IPS-NIHi11 (cell line): ENCODE results near the gene PIAS3.

ENCODE experiments used
- DNase-seq: peaks from one replicate; pipeline ENCODE4 v3.0.0; 2012; ENCODE audit warnings: mixed read lengths, low spot score

PIAS3 gene

DNA sequence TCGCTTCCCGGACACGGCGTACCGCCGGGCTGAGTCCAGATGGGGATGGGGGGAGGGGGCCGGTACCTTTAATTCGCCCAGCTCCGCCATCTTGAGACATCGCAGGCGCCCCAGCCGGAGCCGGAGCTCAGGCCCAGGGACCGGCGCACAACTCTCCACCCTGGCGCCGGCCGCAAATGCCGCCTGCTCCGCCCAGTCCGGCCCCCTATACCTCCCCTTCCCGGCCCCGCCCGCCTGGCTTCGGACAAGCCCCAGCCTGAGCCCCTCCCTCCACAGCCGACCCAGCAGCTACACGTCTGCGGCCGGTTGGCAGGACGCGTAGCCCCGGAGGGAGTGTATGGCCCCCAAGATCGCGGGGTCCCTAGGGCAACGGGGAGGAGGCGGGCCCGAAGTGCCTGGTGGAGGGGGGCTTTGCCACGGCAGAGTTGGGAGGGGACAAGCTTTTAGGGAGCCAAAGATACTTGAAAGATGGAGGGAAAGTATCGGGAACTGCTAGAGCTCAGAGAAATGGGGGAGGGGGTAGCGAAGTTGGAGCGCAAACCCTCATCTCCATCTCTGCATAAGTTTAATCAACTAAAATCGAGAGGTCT is at the start of gene PIAS3:
Gene PIAS3 (minus strand): TSS at position 181 of the 590 bp plus-strand sequence. CDS start 91 bp downstream, at position 90.
- peak; percentile 98 for DNase-seq

- DNase-seq, result no peak
Measured at GRCh38 chr1:145908653-145909052, 49.8 kb upstream of the PIAS3 start.

GRCh38 chr1:145906954-145907753 is 48.3 kb upstream of the PIAS3 start:
- no peak for DNase-seq

DNA sequence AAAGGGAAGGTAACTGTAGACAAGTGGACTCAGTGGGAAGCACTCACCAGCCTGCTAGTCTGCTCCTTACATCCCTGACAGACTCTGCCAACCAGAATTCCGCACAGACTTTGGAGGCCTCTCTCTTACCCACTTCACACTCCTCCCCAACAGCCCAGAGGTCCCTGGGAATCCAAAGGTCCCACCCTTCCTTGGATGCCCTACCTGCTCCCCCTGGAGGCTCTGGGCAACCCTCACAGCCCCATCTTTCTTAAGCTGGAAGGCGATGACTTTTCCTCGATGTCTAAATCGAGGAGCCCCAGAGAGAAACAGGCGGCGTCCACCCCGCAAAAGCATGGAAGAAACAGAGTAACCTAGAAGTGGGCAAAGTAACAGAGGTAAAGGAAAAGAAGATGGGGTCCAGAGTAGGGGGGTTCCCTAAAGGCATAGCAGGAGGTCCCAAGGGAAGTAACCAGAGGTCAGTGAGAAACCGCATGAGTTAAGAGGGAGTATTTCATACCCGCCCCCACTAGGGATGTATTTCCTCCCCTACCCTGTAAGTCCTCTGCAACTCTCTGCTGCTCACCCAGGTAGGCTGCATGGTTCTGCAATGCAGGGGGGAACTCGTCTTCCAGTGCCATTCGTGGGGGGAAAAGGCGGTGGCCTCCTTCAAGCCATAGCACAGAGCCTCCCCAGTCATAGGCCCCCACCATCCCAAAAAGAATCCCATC is 42.6 kb upstream of the PIAS3 start:
- no peak for DNase-seq

GRCh38 chr1:145898756-145899155 is 39.9 kb upstream of the PIAS3 start:
- no peak for DNase-seq

- no peak for DNase-seq
Measured at GRCh38 chr1:145897969-145898368, 39.1 kb upstream of the PIAS3 start.

GRCh38 chr1:145895471-145895870 is 36.6 kb upstream of the PIAS3 start:
- no peak for DNase-seq

DNA sequence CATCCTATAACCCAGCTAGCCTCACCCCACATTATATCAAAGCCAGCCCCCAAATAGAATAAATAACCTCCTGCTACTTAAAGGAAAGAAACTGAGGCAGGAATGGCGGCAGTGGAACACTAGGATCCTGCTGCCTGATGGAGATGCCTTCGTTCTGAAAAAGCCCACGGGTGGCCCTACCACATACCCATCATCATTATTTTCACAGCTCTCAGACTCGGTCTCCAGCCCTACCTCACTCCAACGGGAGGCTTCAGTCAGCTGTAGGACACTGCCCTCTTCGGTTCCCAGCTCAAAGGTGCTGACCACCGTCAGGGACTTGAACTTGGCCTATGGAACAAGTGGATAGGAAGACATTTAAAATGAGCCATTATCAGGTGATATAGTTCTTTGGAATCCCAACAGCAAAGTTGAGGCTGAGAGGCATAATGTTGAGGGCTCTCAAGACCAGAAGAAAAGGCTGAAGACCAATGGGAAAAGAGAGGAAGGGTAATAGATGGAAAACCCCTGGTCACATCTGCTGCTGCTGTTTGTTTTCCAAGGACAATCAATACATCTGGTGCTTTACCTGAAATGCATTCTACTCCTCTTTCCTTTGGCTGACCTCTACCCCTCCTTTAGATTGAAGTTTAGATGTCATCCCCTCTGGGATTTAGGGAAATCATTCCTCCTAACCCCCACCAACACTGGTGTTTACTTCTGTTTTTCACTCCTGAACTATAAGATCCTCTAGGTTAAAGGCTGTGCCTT is 34.6 kb upstream of the PIAS3 start:
- DNase-seq, result no peak

DNA sequence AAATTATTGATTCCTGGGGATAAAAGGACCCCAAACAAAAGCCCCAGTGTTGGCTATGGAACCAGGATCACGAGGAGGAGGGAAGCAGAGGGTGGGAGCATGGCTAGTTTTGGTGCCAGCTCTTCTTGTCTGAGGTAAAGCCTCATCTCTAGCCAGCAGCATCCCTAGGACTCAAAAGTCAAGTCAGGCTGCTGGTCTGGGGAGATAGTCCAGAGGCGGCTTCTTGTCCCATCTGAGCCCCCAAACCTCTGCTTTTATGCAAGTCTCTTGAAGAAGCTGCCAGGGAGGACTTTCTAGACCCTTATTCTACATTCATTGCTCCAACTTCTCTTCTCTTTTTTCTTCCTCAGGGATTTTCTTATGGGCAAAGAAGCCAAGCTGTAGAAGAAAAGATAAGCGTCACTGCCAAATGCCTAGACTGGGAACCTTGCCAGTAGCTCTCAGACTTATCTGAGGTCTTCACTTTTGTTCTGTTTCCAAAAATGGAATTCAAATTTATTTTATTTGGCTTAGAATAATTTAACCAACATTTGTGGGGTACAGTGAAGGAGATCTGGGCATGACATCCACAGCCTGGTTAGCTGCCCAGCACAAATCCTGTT is 33.7 kb upstream of the PIAS3 start:
- no peak for DNase-seq

DNA sequence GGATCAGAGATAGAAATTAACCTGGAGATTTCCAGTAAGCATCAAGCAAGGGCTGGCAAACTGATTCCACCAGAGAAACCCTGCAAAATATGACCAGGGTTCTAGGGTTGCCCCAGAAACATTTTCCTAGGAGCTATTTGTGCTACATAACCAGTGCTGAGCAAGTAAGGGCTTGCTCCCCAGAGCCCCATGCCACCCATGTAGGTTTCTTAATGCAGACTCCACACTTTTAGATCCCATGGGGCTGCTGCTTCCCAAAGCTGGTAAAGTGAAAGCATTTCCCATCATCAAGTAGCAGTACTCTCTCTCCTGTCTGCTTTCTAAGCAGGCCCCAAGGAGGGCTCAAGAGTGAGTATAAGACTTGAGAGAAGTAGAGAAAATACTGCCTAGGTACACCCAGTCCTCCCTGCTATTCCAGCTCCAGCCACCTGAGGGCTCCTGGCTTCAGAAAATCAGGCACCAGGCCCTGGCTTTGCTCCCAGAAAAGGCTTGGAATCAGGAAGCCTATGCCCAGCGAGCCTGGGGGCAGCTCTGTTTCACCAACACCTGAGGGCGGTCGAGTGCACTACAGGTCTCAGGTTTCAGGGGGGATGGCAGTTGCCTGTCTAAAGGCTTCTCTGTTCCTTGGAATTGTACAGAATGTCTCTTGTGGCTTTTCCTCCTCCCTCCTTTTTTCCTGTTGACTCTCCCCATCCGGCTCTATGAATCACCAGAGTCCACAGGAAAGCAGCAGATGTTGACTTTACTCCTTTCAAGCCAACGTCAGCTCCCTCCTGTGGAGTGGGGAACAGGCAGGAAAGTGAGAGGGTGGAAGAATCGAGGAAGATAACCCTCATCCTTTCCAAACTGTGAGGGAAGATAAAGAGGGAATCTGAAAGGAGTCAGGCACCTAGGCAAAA is 33.0 kb upstream of the PIAS3 start:
- peak; percentile 98 for DNase-seq

DNA sequence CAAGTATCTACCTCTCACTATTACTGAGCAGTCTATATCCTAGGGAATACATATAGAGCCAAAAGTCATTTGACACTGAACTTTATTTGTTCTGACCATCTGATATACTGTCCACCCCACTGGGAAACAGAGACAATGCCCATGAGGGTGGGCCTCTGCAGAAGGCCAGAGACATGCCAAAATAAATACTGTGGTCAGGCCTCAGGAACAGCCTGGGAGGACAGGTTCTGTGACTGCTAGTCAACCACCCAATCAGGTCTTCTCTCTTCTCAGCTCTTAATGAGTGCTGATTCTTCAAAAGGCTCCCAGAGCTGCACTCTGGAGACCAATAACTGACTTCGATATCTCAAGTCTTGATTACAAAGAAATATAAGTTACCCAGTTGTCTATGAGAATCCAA is 32.3 kb upstream of the PIAS3 start:
- no peak for DNase-seq

GRCh38 chr1:145889722-145890121 is 30.8 kb upstream of the PIAS3 start:
- no peak for DNase-seq

DNA sequence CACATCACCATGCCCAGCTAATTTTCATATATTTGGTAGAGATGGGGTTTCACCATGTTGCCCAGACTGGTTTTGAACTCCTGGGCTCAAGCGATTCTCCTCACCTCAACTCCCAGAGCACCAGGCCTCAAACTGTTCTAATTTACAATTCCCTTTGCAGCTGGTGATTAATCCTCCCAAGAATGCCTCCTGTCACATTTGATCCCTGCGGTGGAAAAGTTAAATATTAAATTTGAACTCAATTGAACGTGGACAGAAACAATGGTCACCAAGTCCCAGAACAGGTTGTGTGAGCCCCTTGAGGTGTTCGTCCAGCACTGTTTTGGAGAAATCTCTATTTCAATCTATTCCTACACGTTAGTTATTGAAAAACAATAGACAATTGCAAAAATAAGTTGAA is 28.8 kb upstream of the PIAS3 start:
- DNase-seq, result no peak

DNA sequence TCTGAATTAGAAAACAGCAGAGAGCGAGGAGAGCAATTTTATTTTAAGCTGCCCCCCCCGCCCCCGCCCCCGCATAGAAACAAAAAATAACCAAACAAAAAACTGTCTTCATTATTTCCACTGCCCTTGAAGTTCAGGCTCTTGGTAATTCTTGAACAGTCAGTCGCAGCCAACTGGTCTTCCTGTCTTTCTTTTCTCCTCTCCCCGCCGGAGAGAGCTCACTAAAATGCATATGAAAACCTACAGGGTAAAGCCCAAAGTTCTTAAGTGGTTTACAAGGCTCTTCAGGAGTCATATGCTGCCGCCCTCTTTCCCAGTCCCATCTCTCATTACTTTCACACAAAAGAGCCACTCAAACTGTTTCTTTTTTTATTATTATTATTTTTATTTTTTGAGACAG is 27.9 kb upstream of the PIAS3 start:
- DNase-seq, result no peak

DNA sequence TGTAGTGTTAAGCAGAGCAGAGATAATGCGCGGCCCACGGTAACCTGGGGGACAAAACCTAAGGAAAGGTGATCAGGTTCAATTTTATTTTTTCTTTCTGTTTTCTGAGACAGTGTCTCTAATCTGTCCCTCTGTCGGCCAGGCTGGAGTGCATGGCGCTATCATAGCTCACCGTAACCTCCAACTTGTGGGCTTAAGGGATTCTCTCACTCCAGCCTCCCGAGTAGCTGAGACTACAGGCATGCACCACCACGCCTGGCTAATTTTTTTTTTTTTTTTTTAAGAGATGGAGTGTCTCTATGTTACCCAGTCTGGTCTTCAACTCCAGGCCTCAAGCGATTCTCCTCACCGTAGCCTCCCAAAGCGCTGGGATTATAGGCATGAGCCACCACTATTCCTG is 27.5 kb upstream of the PIAS3 start:
- DNase-seq, result no peak

GRCh38 chr1:145885738-145886287 is 26.9 kb upstream of the PIAS3 start, which contains the start of gene ANKRD35:
Gene ANKRD35, minus strand, starts transcription at chr1:145885866. Its CDS starts 108 bp downstream, at chr1:145885758.
- peak; percentile 96 for DNase-seq

GRCh38 chr1:145884675-145885074 is 25.8 kb upstream of the PIAS3 start:
- no peak for DNase-seq

GRCh38 chr1:145879775-145880174 is 20.9 kb upstream of the PIAS3 start:
- no peak for DNase-seq

- no peak for DNase-seq
Measured at GRCh38 chr1:145878724-145879123, 19.8 kb upstream of the PIAS3 start.

DNA sequence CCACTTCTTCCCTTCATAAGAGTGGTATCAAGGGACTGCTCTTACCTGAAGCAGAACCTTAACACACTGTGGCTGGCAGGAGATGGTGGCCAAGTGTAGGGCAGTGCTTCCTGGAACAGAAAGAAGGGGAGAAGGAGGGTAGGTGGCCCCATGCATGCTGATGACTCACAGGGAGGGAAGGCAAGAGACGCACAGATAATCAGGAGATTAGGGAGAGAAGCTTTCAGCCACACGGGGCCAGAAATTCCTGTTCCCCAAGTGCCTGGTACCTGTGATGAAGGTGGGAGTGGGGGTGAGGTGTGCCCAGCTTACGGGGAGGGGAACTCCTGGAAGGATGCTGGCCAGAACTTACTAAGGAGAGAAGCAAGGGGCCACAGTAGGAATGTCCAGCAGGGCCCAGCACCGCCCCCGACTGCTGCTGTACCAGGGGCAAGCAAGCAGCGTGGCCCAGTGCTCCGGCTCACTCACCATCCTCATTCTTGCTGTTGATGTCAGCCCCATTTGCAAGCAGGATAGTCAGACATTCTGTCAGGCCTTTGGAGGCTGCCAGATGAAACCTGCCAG is 19.1 kb upstream of the PIAS3 start:
- DNase-seq, result no peak
